ENCODE measurements around the gene MGAT4B. TPM values are rescaled to one million over a fixed set of nuclear protein-coding genes. Genes with fewer than 3 reads are reported as not detected.

The MGAT4B gene
- polyA plus RNA-seq, 1 donor (not counting 4 experiments of a cell fraction or from before 2014, with no cell fraction given) = 69.8 TPM

DNA sequence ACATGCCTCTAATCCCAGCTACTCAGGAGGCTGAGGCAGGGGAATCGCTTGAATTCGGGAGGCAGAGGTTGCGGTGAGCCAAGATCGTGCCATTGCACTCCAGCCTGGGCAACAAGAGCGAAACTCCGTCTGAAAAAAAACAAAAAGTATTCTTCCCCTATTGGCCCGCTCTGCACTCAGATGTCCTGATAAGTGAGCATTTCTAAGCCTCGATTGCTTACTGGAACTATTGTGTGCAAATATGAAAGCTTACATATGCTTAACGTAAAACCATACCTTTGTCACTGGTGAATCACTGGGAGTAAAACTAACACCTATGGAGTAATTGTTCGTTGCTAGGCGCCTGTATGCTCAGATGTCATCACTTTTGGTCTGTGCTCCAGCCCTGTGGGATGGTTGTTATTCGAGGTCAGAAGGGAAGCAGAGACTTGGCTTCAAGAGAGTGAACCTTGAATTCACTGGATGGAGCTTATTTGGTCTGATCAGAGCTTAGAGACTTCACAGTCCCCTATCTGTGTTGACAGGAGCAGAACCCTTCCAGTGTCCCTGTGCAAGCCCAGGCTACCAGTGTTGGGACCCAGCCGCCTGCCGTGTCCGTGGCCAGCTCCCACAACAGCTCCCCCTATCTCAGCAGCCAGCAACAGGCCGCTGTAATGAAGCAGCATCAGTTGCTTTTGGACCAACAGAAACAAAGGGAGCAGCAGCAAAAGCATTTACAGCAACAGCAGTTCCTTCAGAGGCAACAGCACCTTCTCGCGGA, 38.2 kb downstream of the MGAT4B start:
- Histone ChIP-seq H3K79me2 (ENCODE audit: control insufficient read depth, insufficient read depth, low read length) (peaks cover 11% of the 10 kb centered on the region), H3K36me3 (ENCODE audit: control insufficient read depth in 2 of 2, extremely low read depth in 1 of 2, insufficient read depth in 2 of 2, low read length in 2 of 2) (peaks cover 23 to 32% of the 10 kb centered on the region in 2 experiments), H3K9me3 (ENCODE audit: control insufficient read depth, low read depth, low read length) (no peaks in the 10 kb centered on the region), H3K27ac (ENCODE audit: control insufficient read depth, insufficient read depth, low read length) (no peak overlapping the region), H3K4me2 (ENCODE audit: control insufficient read depth, extremely low read depth, insufficient read depth, low read depth, low read length) (no peak overlapping the region), H2AFZ (ENCODE audit: control insufficient read depth, low read length) (no peak overlapping the region), H4K20me1 (ENCODE audit: control insufficient read depth, extremely low read depth, insufficient read depth, low read length) (no peaks in the 10 kb centered on the region), H3K27me3 (ENCODE audit: control insufficient read depth, extremely low read depth, insufficient read depth, low read length) (no peaks in the 10 kb centered on the region), H3K4me3 (ENCODE audit: control insufficient read depth in 2 of 3, extremely low read depth in 1 of 3, insufficient read depth in 2 of 3, low read depth in 1 of 3, low read length in 3 of 3) (no peak overlapping the region), H3K4me1 (ENCODE audit: control insufficient read depth, extremely low read depth, insufficient read depth, low read length) (peaks cover 21% of the 10 kb centered on the region), H3K9ac (ENCODE audit: control insufficient read depth, extremely low read depth, insufficient read depth, low read length) (no peak overlapping the region), H3K9me1 (ENCODE audit: control insufficient read depth, extremely low read depth, insufficient read depth, low read length) (no peaks in the 10 kb centered on the region)
- TF ChIP-seq, protein P1, sequence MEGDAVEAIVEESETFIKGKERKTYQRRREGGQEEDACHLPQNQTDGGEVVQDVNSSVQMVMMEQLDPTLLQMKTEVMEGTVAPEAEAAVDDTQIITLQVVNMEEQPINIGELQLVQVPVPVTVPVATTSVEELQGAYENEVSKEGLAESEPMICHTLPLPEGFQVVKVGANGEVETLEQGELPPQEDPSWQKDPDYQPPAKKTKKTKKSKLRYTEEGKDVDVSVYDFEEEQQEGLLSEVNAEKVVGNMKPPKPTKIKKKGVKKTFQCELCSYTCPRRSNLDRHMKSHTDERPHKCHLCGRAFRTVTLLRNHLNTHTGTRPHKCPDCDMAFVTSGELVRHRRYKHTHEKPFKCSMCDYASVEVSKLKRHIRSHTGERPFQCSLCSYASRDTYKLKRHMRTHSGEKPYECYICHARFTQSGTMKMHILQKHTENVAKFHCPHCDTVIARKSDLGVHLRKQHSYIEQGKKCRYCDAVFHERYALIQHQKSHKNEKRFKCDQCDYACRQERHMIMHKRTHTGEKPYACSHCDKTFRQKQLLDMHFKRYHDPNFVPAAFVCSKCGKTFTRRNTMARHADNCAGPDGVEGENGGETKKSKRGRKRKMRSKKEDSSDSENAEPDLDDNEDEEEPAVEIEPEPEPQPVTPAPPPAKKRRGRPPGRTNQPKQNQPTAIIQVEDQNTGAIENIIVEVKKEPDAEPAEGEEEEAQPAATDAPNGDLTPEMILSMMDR (optimal IDR thresholded peaks at IDR 0.05 in 1 of 3, IDR thresholded peaks at IDR 0.05 in 1 of 3, conservative IDR thresholded peaks at IDR 0.05 in 1 of 3; ENCODE audit: extremely low read depth in 1 of 3, insufficient read depth in 2 of 3, low read length in 3 of 3) = peak in 1 of 3 experiments; percentile 15
- TF ChIP-seq EZH2 (IDR thresholded peaks at IDR 0.05; ENCODE audit: low read length) = no peak
- FAIRE-seq (no peak), DNase-seq (ENCODE audit: low read depth, low spot score) (no peak)
- dilution Hi-C loops (cut with MboI; ENCODE audit: extremely low pct_ligation_motif_present, low sequenced_read_pairs) = no loop called here

DNA sequence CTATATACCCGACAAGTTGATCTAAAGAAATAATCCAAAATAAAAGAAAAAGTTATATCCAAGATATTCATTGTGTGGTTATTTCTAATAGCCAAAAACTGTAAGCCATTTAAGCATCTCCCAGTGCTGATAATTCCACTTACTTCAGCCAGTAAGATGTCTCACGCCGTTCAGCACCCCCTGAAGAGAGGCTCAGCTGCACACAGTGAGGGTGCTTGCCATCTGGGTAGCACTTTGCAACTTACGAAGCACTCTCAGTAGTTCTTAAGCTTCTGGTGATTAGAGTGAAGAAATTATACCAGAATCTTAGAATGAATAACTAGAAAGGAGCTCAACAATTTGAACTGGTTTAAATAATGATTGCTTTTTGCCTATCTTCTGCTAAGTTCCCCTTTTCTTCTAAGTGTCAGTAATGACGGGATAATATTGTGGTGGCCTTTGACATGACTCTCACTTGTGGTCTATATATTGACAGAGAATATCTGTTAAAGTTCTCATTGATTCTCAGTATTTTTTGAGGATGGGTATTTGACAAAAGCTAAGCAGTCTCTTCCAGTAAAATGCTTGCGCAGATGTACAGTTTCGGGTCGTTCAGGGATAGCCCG, 39.1 kb downstream of the MGAT4B start:
- no peaks in the 10 kb centered on the region for H3K9me3 ChIP-seq (ENCODE audit: control insufficient read depth, low read depth, low read length)
- no peaks in the 10 kb centered on the region for H3K27me3 ChIP-seq (ENCODE audit: control insufficient read depth, extremely low read depth, insufficient read depth, low read length)
- no peak overlapping the region for H3K9ac ChIP-seq (ENCODE audit: control insufficient read depth, extremely low read depth, insufficient read depth, low read length)
- peaks cover 11% of the 10 kb centered on the region for H3K79me2 ChIP-seq (ENCODE audit: control insufficient read depth, insufficient read depth, low read length)
- H3K4me2 ChIP-seq (ENCODE audit: control insufficient read depth, extremely low read depth, insufficient read depth, low read depth, low read length) = no peak overlapping the region
- no peak overlapping the region for H3K27ac ChIP-seq (ENCODE audit: control insufficient read depth, insufficient read depth, low read length)
- peaks cover 30% of the 10 kb centered on the region for H3K4me1 ChIP-seq (ENCODE audit: control insufficient read depth, extremely low read depth, insufficient read depth, low read length)
- dilution Hi-C loops (cut with MboI; ENCODE audit: extremely low pct_ligation_motif_present, low sequenced_read_pairs) = no loop called here
- no peak for DNase-seq (ENCODE audit: low read depth, low spot score)
- no peaks in the 10 kb centered on the region for H3K9me1 ChIP-seq (ENCODE audit: control insufficient read depth, extremely low read depth, insufficient read depth, low read length)
- H2AFZ ChIP-seq (ENCODE audit: control insufficient read depth, low read length) = no peak overlapping the region
- peaks cover 22 to 30% of the 10 kb centered on the region in 2 experiments for H3K36me3 ChIP-seq (ENCODE audit: control insufficient read depth in 2 of 2, extremely low read depth in 1 of 2, insufficient read depth in 2 of 2, low read length in 2 of 2)
- no peak overlapping the region for H3K4me3 ChIP-seq (ENCODE audit: control insufficient read depth in 2 of 3, extremely low read depth in 1 of 3, insufficient read depth in 2 of 3, low read depth in 1 of 3, low read length in 3 of 3)
- TF ChIP-seq, protein P1 (optimal IDR thresholded peaks at IDR 0.05 in 1 of 3, IDR thresholded peaks at IDR 0.05 in 1 of 3, conservative IDR thresholded peaks at IDR 0.05 in 1 of 3; ENCODE audit: extremely low read depth in 1 of 3, insufficient read depth in 2 of 3, low read length in 3 of 3) = no peak
- TF ChIP-seq EZH2 (IDR thresholded peaks at IDR 0.05; ENCODE audit: low read length) = no peak
- H4K20me1 ChIP-seq (ENCODE audit: control insufficient read depth, extremely low read depth, insufficient read depth, low read length) = no peaks in the 10 kb centered on the region
- FAIRE-seq = no peak

Data from keratinocyte (primary cell).